SK-N-MC (cell line): ENCODE data around the gene KRT16.

Source experiments
- EZH2 ChIP-seq: fragments of 200-600 bp; sonication (generic); IDR thresholded peaks from one replicate; pipeline ENCODE4 v1.6.1; 2017; ENCODE audit warnings: antibody characterized with exemption
- FOXP2 ChIP-seq: optimal IDR thresholded peaks from 2 replicates; pipeline ENCODE3; 2011; ENCODE audit warnings: mild to moderate bottlenecking, moderate library complexity; ENCODE audit not compliant: insufficient read depth; ENCODE audit errors: extremely low read length, control extremely low read depth
- POLR2AphosphoS5 ChIP-seq: IDR thresholded peaks from 2 replicates; pipeline ENCODE4 v1.6.1; 2012; ENCODE audit warnings: mild to moderate bottlenecking, low read depth, low read length, borderline replicate concordance

DNA sequence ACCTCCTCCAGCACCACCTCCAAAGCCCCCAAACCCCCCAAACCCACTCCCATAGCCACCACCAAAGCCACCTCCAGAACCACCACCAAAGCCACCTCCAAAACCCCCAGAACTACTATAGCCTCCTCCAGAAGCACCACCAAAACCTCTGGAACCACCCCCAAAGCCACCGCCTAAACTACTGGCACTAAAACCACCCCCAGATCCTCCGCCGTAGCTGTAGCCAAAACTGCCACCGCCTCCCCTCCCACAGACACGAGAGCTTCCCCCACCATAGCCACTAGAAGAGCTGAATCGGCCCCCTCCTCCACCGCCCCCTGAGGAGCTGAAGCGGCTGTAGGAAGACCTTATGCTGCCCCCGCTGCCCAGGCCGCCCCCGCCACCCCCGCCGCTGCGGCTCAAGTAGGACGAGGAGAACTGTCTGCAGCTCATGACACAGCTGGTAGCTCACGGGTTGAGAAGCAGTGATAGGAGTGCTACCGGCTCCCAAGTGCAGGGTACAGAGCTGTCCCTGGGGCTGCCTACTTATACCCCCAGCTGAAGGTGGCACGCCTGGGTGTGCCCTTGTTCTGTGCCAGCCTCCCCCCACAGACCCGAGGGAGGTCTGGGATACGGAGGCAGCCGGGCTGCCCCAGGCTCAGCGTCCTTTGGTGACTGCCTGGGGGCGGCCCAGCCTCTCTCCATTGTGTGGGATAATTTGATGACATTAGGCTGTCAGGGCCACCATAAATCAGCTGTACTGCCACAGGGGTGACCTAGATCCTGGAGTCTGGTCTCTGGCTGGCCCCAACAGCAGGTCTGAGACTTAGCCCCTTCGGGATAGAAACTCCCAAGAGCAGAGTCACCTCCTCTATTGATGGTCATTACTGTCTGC is 40.8 kb downstream of the KRT16 start, which contains the start of gene KRT9:
- TF ChIP-seq FOXP2 (no peak), EZH2 (no peak), POLR2AphosphoS5 (no peak)
